HG02973 (cell line): ENCODE results near the gene CIAO3.
A peak's percentile ranks its signal among the peaks of the same experiment; 100 is the strongest.

ENCODE experiments used
- ATAC-seq: cut with Tn5 transposase; IDR thresholded peaks from one replicate; pipeline ENCODE4 v1.9.1; 2021; ENCODE audit warnings: moderate library complexity; ENCODE audit not compliant: unreplicated experiment

Gene CIAO3

GRCh38 chr16:740764-741505, at the start of gene CIAO3:
Gene CIAO3, minus strand, starts transcription at chr16:740997. Its CDS starts 12 bp downstream, at chr16:740985.
- peak; percentile 81 for ATAC-seq

GRCh38 chr16:790086-790485, 49.3 kb upstream of the CIAO3 start:
- no peak for ATAC-seq

- no peak for ATAC-seq
Observed at GRCh38 chr16:789191-789850, 48.5 kb upstream of the CIAO3 start.

GRCh38 chr16:788399-789126, 47.8 kb upstream of the CIAO3 start, which contains the start of gene CHTF18:
Gene CHTF18, plus strand, starts transcription at chr16:788620. Its CDS starts 65 bp downstream, at chr16:788685.
- ATAC-seq: peak; percentile 65

GRCh38 chr16:787978-788398, 47.2 kb upstream of the CIAO3 start, which contains the start of gene RPUSD1:
Gene RPUSD1, minus strand, starts transcription at chr16:788381. Its CDS starts 644 bp downstream, at chr16:787737.
- peak; percentile 8 for ATAC-seq

- ATAC-seq: no peak
Observed at GRCh38 chr16:787321-787966, 46.6 kb upstream of the CIAO3 start.

GRCh38 chr16:785563-786535, 45.1 kb upstream of the CIAO3 start:
- ATAC-seq: no peak

GRCh38 chr16:784431-784830, 43.6 kb upstream of the CIAO3 start:
- ATAC-seq: no peak

GRCh38 chr16:783404-784161, 42.8 kb upstream of the CIAO3 start:
- no peak for ATAC-seq

- no peak for ATAC-seq
Observed at GRCh38 chr16:782766-783403, 42.1 kb upstream of the CIAO3 start.

GRCh38 chr16:782258-782657, 41.5 kb upstream of the CIAO3 start:
- ATAC-seq: no peak

GRCh38 chr16:781346-782010, 40.7 kb upstream of the CIAO3 start:
- ATAC-seq: no peak

GRCh38 chr16:780296-780695, 39.5 kb upstream of the CIAO3 start:
- ATAC-seq: no peak

- no peak for ATAC-seq
Observed at GRCh38 chr16:779561-779960, 38.8 kb upstream of the CIAO3 start.

- no peak for ATAC-seq
Observed at GRCh38 chr16:778909-779527, 38.2 kb upstream of the CIAO3 start.

- no peak for ATAC-seq
Observed at GRCh38 chr16:778447-778846, 37.6 kb upstream of the CIAO3 start.

- ATAC-seq: no peak
Observed at GRCh38 chr16:777826-778225, 37.0 kb upstream of the CIAO3 start.

GRCh38 chr16:776824-777223, 36.0 kb upstream of the CIAO3 start:
- no peak for ATAC-seq
